Keratinocyte (primary cell): ENCODE data around the gene UTP3. TPM values are rescaled to one million over a fixed set of nuclear protein-coding genes. Genes with fewer than 3 reads are reported as not detected.

Experiments used
- DNase-seq: peaks from one replicate; pipeline ENCODE4 v3.0.0-alpha.2; 2011; ENCODE audit warnings: low read depth, missing footprints, low spot score
- FAIRE-seq: peaks from 2 replicates; lab custom pipeline; 2011; peaks lifted over from hg19 to GRCh38; lab: Jason Lieb, UNC
- H2AFZ ChIP-seq: 2 replicates; pipeline ENCODE4 v1.6.0; 2012; ENCODE audit warnings: low read length, control low read depth, inconsistent platforms; ENCODE audit not compliant: control insufficient read depth
- H3K27ac ChIP-seq: 2 replicates; pipeline ENCODE4 v1.5.1; 2011; ENCODE audit warnings: low read length; ENCODE audit not compliant: control insufficient read depth, insufficient read depth
- H3K27me3 ChIP-seq: 3 replicates; pipeline ENCODE4 v1.6.0; 2011; ENCODE audit warnings: low read length; ENCODE audit not compliant: control insufficient read depth, insufficient read depth; ENCODE audit errors: extremely low read depth
- H3K36me3 ChIP-seq, 2 experiments: 2 replicates in 1 of 2; 3 replicates in 1 of 2; pipeline ENCODE4 v1.5.1; 2011; ENCODE audit warnings: low read length in 2 of 2, mild to moderate bottlenecking in 1 of 2; ENCODE audit not compliant: control insufficient read depth in 2 of 2, insufficient read depth in 2 of 2; ENCODE audit errors: extremely low read depth in 1 of 2
- H3K4me1 ChIP-seq: 3 replicates; pipeline ENCODE4 v1.5.1; 2011; ENCODE audit warnings: low read length; ENCODE audit not compliant: control insufficient read depth, insufficient read depth; ENCODE audit errors: extremely low read depth
- H3K4me2 ChIP-seq: 3 replicates; pipeline ENCODE4 v1.6.0; 2011; ENCODE audit warnings: low read depth, low read length; ENCODE audit not compliant: control insufficient read depth, insufficient read depth; ENCODE audit errors: extremely low read depth
- H3K4me3 ChIP-seq, 3 experiments: fragments of 200-600 bp in 1 of 3; sonication (generic) in 1 of 3; 2 replicates in 2 of 3; 3 replicates in 1 of 3; pipeline ENCODE4 v1.5.1; 2011 to 2016; ENCODE audit warnings: low read length in 3 of 3, mild to moderate bottlenecking in 3 of 3, control low read depth in 2 of 3, inconsistent platforms in 1 of 3, low read depth in 1 of 3, mixed read lengths in 1 of 3, mixed run types in 1 of 3, moderate library complexity in 1 of 3; ENCODE audit not compliant: control insufficient read depth in 2 of 3, insufficient read depth in 2 of 3; ENCODE audit errors: extremely low read depth in 1 of 3
- H3K79me2 ChIP-seq: 2 replicates; pipeline ENCODE4 v1.6.0; 2012; ENCODE audit warnings: low read length; ENCODE audit not compliant: control insufficient read depth, insufficient read depth
- H3K9ac ChIP-seq: 3 replicates; pipeline ENCODE4 v1.6.0; 2011; ENCODE audit warnings: low read length; ENCODE audit not compliant: control insufficient read depth, insufficient read depth; ENCODE audit errors: extremely low read depth
- H3K9me1 ChIP-seq: 3 replicates; pipeline ENCODE4 v1.6.0; 2011; ENCODE audit warnings: low read length; ENCODE audit not compliant: control insufficient read depth, insufficient read depth; ENCODE audit errors: extremely low read depth
- H3K9me3 ChIP-seq: 2 replicates; pipeline ENCODE4 v1.5.1; 2012; ENCODE audit warnings: low read depth, low read length; ENCODE audit not compliant: control insufficient read depth
- H4K20me1 ChIP-seq: 3 replicates; pipeline ENCODE4 v1.6.0; 2011; ENCODE audit warnings: low read length; ENCODE audit not compliant: control insufficient read depth, insufficient read depth; ENCODE audit errors: extremely low read depth
- EZH2 ChIP-seq: IDR thresholded peaks from one replicate; pipeline ENCODE4 v1.6.1; 2012; ENCODE audit warnings: inconsistent platforms, mild to moderate bottlenecking, low read length, moderate library complexity
- dilution Hi-C: fragments of 300-500 bp; cut with MboI; formaldehyde crosslinking; loops from one replicate; pipeline ENCODE4 v1.7.0; 2020; ENCODE audit warnings: low sequenced_read_pairs; ENCODE audit not compliant: extremely low pct_ligation_motif_present
- polyA plus RNA-seq, 5 experiments: library from polyadenylated mRNA; depleted of rRNA in 3 of 5; stranded (reverse) in 3 of 5; stranded (forward) in 1 of 5; unstranded in 1 of 5; fragments of >200 nt; gene quantifications; 1 replicate in 1 of 5; 2 replicates in 3 of 5; 3 replicates in 1 of 5; pipeline versions ENCODE4 v1.2.1 to v1.2.3, GENCODE V29; 2011 to 2012; ENCODE audit warnings: missing spikeins in 2 of 5, low read depth in 1 of 5, low replicate concordance in 1 of 5
- small RNA-seq, 3 experiments: library from RNA; depleted of rRNA; stranded (forward); fragments of <200 nt; gene quantifications; one replicate each; pipeline ENCODE3, GENCODE V24; 2012; ENCODE audit warnings: low read depth in 3 of 3, low replicate concordance in 1 of 3; ENCODE audit not compliant: insufficient read length in 3 of 3
- TF ChIP-seq, protein P1 (sequence below), 3 experiments: IDR thresholded peaks in 1 of 3; conservative IDR thresholded peaks in 1 of 3; optimal IDR thresholded peaks in 1 of 3; 2 replicates in 2 of 3; 3 replicates in 1 of 3; pipeline versions ENCODE3 to v1.5.1; 2011; ENCODE audit warnings: low read length in 3 of 3, mild to moderate bottlenecking in 3 of 3, moderate library complexity in 2 of 3, control low read depth in 1 of 3, inconsistent platforms in 1 of 3; ENCODE audit not compliant: insufficient read depth in 2 of 3; ENCODE audit errors: extremely low read depth in 1 of 3

UTP3 gene
- polyA plus RNA-seq, 1 donor (not counting 4 experiments of a cell fraction or from before 2014, with no cell fraction given): 27.7 TPM

DNA sequence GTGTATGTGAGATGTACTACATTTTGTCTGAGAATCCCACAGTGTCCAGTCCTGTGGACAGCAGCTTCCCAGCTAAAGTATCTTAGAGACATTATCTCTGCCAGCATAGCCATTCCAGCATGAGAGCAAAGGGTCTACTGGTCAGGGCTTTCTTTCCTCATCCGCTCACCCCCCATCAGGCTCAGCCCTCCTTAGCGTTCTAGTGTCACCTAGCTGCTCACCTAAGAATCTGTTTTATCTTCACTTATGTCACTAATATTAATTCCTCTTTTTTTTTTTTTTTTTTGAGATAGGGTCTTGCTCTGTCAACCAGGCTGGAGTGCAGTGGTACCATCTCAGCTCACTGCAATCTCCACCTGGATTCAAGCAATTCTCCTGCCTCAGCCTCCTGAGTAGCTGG lies 49.1 kb downstream of the UTP3 start:
- dilution Hi-C loops: no loop called here
- H3K4me2 ChIP-seq: no peak overlapping the region
- H3K79me2 ChIP-seq: peaks cover 3% of the 10 kb centered on the region
- H3K27ac ChIP-seq: no peak overlapping the region
- H3K36me3 ChIP-seq: no peaks in the 10 kb centered on the region
- H2AFZ ChIP-seq: no peak overlapping the region
- H3K4me1 ChIP-seq: peaks cover 12% of the 10 kb centered on the region
- TF ChIP-seq, protein P1, sequence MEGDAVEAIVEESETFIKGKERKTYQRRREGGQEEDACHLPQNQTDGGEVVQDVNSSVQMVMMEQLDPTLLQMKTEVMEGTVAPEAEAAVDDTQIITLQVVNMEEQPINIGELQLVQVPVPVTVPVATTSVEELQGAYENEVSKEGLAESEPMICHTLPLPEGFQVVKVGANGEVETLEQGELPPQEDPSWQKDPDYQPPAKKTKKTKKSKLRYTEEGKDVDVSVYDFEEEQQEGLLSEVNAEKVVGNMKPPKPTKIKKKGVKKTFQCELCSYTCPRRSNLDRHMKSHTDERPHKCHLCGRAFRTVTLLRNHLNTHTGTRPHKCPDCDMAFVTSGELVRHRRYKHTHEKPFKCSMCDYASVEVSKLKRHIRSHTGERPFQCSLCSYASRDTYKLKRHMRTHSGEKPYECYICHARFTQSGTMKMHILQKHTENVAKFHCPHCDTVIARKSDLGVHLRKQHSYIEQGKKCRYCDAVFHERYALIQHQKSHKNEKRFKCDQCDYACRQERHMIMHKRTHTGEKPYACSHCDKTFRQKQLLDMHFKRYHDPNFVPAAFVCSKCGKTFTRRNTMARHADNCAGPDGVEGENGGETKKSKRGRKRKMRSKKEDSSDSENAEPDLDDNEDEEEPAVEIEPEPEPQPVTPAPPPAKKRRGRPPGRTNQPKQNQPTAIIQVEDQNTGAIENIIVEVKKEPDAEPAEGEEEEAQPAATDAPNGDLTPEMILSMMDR (optimal IDR thresholded peaks at IDR 0.05 in 1 of 3, IDR thresholded peaks at IDR 0.05 in 1 of 3, conservative IDR thresholded peaks at IDR 0.05 in 1 of 3; ENCODE audit: extremely low read depth in 1 of 3, insufficient read depth in 2 of 3, low read length in 3 of 3): no peak
- no peak for TF ChIP-seq EZH2
- no peaks in the 10 kb centered on the region for H3K9me3 ChIP-seq
- H4K20me1 ChIP-seq: no peaks in the 10 kb centered on the region
- FAIRE-seq (no peak), DNase-seq (no peak)
- no peaks in the 10 kb centered on the region for H3K27me3 ChIP-seq
- no peaks in the 10 kb centered on the region for H3K9me1 ChIP-seq
- H3K9ac ChIP-seq: no peak overlapping the region
- no peak overlapping the region for H3K4me3 ChIP-seq

DNA sequence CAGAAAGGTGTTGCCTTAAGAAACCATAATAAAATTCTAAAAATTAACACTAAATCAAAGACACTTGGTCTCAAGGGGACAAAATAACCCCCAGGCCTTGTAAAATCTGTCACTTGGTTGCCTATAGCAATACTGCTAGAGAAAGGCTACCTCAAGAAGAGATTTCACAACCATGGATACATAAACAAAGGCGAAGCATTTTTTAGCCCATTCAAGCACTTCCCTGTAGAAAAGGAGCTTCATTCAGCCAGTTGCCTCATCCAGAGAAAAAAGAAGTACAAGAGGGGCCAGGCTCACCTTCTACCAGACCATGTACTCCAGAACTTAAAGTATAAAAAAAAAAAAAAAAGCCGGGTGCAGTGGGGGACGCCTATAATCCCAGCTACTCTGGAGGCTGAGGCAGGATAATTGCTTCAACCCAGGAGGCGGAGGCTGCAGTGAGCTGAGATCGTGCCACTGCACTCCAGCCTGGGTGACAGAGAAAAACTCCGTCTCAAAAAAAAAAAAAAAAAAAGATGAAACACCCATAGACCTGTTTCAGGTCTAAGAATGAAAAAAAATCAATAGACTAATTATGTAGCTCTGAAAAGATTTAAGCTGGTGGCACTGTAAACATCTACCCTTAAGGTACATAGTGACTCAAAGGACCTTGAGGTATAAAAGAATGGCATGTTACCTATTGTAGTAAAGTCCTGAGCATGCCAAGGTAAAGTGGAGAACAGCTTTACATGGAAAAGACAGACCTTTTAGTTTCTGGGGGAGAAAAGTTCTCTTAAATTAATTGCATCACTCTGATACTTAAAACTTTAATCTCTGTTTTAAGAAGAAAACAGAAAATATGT lies 51.4 kb downstream of the UTP3 start:
- Histone ChIP-seq H3K79me2 (peaks cover 3% of the 10 kb centered on the region), H3K4me3 (no peak overlapping the region), H3K4me2 (no peak overlapping the region), H3K9me3 (no peaks in the 10 kb centered on the region), H4K20me1 (no peaks in the 10 kb centered on the region), H3K9me1 (no peaks in the 10 kb centered on the region), H3K27me3 (no peaks in the 10 kb centered on the region), H3K9ac (no peak overlapping the region), H3K27ac (no peak overlapping the region), H3K36me3 (no peaks in the 10 kb centered on the region), H3K4me1 (peaks cover 3% of the 10 kb centered on the region), H2AFZ (no peak overlapping the region)
- no peak for FAIRE-seq
- no peak for TF ChIP-seq EZH2
- TF ChIP-seq, protein P1 (optimal IDR thresholded peaks at IDR 0.05 in 1 of 3, IDR thresholded peaks at IDR 0.05 in 1 of 3, conservative IDR thresholded peaks at IDR 0.05 in 1 of 3; ENCODE audit: extremely low read depth in 1 of 3, insufficient read depth in 2 of 3, low read length in 3 of 3): no peak
- DNase-seq: no peak
- dilution Hi-C loops: no loop called here

Small RNA genes lying within 50 kb of the gene (small RNA-seq; reads per million reads assigned to genes)
- gene RNU6-520P: 0 reads per million in 3 experiments
- gene RNU6-784P: 0 to 1.5 (median 0.33) reads per million in 3 experiments

Other genes starting within 250 kb of the UTP3 start
- gene MUC7, start 216.3 kb upstream of the UTP3 start, polyA plus RNA-seq: not detected in 3 replicates
- not detected in 3 replicates for gene AMTN, start 170.0 kb upstream of the UTP3 start, polyA plus RNA-seq
- gene AMBN, start 96.3 kb upstream of the UTP3 start, polyA plus RNA-seq: not detected in 3 replicates
- not detected in 3 replicates for gene ENAM, start 59.8 kb upstream of the UTP3 start, polyA plus RNA-seq
- gene JCHAIN, start 22.0 kb upstream of the UTP3 start, polyA plus RNA-seq: 0.06 TPM in 1 of 3 replicates, not detected in the others
- gene RUFY3, start 33.4 kb downstream of the UTP3 start, polyA plus RNA-seq: 9.4 to 18.9 TPM (median 18.5 TPM) in 3 replicates
- 71.5 to 121 TPM (median 77.9 TPM) in 3 replicates for gene GRSF1, start 151.4 kb downstream of the UTP3 start, polyA plus RNA-seq
- 9.5 to 15.6 TPM (median 11.2 TPM) in 3 replicates for gene MOB1B, start 213.8 kb downstream of the UTP3 start, polyA plus RNA-seq